ENCODE data around the gene ADGRB2.

ADGRB2 gene

DNA sequence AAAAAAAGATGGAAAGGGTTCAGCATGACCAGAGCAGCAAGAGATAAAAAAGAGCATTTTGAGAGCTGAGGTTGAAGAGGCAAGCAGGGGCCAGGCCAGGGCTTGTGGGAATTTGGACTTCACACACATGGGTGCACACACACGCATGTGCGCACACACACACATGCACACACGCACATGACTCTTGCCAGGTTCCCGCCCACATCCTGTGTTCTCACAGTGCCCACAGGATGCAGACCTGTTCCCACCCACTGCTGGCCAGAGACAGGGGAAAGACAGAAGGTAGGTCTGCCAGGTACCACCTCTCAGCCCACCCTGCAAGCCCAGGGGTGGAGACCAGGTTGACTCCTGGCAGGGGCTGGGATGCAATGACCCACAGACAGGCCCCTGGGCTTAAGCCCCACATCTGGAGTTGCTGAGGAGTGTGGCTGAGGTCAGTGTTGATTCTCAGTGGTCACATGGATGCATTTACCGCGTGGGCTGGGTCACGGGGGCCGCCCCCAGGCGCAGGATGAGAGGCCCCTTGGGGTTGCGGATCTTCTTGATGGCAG lies 64.7 kb downstream of the ADGRB2 start:
- no peak for DNase-seq

DNA sequence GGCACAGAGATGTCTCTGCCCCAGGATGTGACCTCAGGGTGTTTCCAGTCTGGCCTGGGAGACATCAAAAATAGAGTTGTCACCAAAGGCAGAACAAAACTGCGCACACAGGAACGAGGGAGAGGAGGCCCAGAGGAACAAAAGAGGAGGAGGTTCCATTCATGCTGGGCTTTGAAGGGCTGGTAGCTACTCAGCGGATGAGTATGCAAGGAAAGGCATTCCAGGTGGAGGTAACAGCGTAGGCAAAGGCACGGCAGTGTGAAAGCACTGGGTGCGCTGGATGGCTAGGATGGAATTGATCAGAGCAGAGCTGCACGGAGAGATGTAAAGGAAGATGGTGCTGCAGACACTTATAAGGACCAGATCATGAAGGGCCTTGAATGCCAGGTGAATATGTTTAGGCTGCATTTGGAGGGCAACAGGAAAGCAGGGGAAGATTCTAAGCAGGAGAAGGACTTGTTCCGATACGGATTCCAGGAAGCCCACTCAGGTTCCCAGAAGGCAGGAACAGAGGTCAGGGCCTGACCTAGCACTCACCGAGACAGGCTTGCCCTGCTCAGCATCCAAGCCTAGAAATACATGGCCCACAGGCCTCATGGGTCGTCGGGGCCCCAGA lies 66.7 kb downstream of the ADGRB2 start:
- no peak for DNase-seq

DNA sequence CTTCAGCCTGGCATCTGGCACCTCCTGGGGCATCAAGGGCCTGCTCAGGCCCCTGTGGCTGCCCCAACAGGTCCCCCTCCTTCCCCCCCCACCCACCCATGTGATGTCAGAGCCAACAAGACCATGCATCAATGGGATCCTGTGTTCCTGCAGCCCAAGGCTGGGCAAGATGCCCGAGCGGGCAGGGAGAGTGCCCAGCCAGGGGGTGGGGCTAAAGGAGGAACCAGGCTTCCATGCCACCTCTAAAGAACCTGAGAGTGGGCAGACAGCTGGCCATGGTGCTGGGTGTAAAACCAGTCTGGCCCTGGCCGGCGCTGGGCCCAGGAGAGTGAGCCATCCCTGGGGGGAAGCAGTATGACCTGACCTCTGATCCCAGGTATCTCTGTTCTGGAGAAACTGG lies 67.9 kb downstream of the ADGRB2 start:
- DNase-seq = no peak

GRCh38 chr1:31695327-31695726 lies 68.8 kb downstream of the ADGRB2 start:
- no peak for DNase-seq

GRCh38 chr1:31694964-31695313 lies 69.2 kb downstream of the ADGRB2 start:
- no peak for DNase-seq

- no peak for DNase-seq
These were observed 69.8 kb downstream of the ADGRB2 start for GRCh38 chr1:31694069-31694963.

DNA sequence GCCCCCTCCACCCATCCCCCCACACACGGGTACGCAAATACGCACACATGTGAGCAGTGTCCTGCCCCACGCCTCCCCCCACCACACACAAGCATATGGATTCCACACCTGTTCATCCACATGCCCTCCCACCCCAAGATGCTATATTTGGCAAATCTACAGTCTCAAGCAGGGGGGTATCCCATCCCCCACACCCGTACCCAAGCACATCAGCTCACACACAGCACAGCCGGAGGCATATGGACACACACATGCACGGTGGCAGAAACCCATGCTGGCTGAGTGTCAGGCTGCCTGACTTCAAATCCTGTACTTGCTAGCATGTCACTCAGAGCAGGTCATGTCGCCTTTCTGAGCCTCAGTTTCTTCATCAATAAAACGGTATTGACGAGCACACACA lies 70.9 kb downstream of the ADGRB2 start:
- DNase-seq = no peak

DNA sequence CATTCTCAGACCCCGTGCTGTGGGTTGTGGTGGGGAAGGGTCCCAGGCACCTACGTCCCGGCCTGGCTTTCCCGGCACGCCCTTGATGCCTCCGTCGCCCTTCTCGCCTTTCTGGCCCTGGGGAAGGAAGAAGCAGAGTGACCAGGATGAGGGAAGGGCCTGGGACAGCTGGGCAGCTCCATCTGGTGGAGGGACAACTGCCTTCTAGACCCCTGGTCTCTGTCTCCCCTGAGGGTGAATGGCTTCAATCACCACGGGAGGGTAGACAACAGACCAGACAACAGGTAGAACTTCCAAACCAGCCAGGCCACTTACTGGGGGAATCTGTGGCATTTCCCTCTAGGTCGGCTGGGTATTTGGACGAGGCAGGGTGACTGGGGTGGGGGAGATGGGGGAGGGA lies 72.2 kb downstream of the ADGRB2 start:
- DNase-seq = no peak

DNA sequence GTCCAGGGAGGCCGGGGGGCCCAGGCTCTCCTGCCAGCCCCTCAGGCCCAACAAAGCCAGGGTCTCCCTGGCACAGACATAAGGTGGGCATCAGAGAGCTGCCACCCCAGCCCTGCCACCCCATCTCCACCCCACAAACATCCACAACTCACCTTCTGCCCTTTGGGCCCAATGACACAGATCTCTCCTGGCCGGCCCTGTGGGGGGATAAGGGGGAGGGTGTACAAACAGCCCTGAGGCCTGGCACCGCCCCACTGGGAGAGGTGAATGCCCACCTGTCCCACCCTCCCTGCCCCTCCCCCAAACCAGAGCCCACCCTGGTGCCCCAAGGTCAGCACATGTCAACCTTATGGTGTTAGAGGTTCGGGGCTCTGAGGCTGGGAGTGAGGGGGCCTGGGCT lies 72.7 kb downstream of the ADGRB2 start:
- no peak for DNase-seq

GRCh38 chr1:31690921-31691320 lies 73.2 kb downstream of the ADGRB2 start:
- no peak for DNase-seq

GRCh38 chr1:31689854-31690253 lies 74.3 kb downstream of the ADGRB2 start:
- no peak for DNase-seq

- no peak for DNase-seq
These were observed 74.8 kb downstream of the ADGRB2 start for GRCh38 chr1:31689379-31689778.

DNA sequence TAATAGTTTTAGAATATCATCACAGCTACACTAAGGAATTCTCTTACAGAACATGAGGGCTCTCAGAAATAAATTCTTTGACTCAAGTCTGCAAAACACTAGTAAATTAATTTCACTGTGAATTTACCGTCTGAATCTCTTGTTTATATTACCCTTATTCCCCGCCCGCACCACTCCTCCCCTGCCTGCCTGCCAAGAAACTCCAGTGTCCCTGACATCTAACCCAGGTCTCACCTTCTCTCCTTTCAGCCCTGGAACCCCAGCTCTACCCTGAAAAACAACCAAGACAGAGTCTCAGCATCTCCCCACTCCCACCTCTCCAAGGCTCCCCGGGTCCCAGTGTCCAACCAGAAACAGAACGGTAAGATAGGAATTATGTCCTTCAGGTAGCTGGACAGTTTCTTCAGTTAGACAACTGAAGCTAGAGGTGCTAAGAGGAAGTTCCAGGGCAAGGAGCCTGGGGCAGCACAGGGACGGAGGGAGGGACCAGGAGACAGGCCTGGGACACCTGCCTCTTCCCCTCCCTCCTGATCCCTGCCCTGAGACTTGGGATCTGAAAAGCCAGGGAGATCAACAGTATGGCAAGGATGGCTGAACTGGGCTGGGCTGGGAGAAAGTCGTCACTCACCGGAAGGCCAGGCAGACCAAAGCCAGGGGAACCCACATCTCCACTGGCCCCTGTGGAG lies 75.8 kb downstream of the ADGRB2 start:
- DNase-seq = no peak

GRCh38 chr1:31687601-31688000 lies 76.5 kb downstream of the ADGRB2 start:
- no peak for DNase-seq

GRCh38 chr1:31685795-31686194 lies 78.3 kb downstream of the ADGRB2 start:
- DNase-seq = no peak

GRCh38 chr1:31683997-31684396 lies 80.1 kb downstream of the ADGRB2 start:
- DNase-seq = no peak

GRCh38 chr1:31681415-31681814 lies 82.7 kb downstream of the ADGRB2 start:
- no peak for DNase-seq

DNA sequence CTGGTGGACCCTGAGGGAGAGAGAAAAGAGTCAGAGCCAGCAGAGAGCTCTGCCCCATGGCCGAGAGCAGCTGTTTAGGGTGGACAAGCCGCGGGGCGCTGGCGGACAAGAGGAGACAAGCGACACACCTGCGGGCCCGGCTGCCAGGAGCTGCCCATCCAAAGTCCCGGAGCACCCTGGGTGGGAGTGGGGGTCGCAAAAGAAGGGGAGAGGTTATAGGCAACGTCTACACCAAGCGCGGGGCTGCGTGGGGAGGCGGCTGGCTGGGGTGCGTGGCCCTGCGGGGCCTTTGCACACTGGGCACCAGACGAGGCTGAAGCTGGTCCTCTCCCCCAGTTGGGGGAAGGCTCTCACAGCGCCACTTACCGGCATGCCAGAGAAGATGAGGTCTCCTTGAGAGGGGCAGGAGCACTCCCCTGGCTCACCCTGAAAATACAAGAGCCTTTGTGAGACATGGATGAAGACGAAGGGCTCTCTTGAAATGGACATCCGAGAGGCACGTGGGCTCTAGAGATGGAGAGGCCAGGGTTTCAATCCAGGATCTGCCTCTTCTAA lies 84.4 kb downstream of the ADGRB2 start:
- no peak for DNase-seq

DNA sequence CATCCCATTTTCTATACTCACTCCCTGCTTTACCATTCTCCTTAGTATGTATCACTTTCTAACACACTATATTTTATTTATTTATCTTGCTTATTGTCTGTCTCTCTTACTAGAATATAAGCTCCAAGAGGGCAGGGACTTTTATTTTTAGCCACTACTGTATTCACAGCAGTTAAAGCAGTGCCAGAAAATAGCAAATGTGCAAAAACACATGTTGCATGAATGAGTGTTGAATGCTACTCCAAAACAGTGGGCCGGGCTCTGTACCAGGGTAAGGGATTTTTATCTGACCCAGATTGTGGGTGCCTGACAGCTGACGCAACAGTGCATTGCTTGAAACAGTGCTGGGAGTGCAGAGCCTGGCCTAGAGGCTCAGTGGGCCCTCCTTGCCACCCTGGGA lies 85.0 kb downstream of the ADGRB2 start:
- no peak for DNase-seq

- no peak for DNase-seq
These were observed 85.5 kb downstream of the ADGRB2 start for GRCh38 chr1:31678681-31679080.

GRCh38 chr1:31677949-31678348 lies 86.2 kb downstream of the ADGRB2 start:
- no peak for DNase-seq

GRCh38 chr1:31677401-31677800 lies 86.7 kb downstream of the ADGRB2 start:
- DNase-seq = no peak
